Frontal cortex (tissue), 4 donors: ENCODE data around the gene PALLD. TPM values are rescaled to one million over a fixed set of nuclear protein-coding genes. Genes with fewer than 3 reads are reported as not detected.

Source experiments
- DNase-seq, 2 donors: peaks; one replicate each; pipeline ENCODE4 v3.0.0; 2012; ENCODE audit warnings: low spot score in 2 of 2
- FAIRE-seq: peaks from 2 replicates; lab custom pipeline; 2012; peaks lifted over from hg19 to GRCh38; lab: Jason Lieb, UNC
- total RNA-seq: library from RNA; depleted of rRNA; stranded (reverse); fragments of >200 nt; gene quantifications from one replicate; pipeline ENCODE4 v1.2.3, GENCODE V29; 2014
- donor health status: control.
- donor health status: control.
- donor health status: control.

The PALLD gene
- total RNA-seq, 1 donor from 2014 or later: 17.1 TPM

GRCh38 chr4:168871632-168872031 lies 374.8 kb downstream of the PALLD start:
- no peak for FAIRE-seq
- no peak for DNase-seq

DNA sequence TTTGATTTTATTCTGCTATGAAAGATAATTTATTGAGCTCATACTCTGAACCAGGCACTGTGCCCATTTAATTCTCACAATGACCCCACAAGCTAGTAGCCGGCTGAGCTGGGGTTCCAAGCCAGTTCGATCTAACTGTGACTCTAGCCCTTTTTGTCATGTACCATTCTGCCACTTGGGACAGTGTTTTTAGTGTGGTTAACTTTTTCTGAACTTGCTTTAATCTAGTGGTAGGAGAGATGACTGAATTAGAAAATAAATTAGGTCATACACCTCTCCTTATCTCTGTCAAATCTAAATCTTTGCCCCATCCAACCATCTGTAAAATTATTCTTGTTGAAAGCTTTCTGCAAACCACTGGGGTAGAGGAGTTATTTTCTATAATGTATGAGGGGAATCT lies 377.2 kb downstream of the PALLD start:
- FAIRE-seq (no peak), DNase-seq (no peak)

- FAIRE-seq (no peak), DNase-seq (no peak)
These were observed 379.3 kb downstream of the PALLD start for GRCh38 chr4:168876106-168876505.

GRCh38 chr4:168877511-168878491 lies 380.9 kb downstream of the PALLD start:
- FAIRE-seq (no peak), DNase-seq (peak in 1 of 2 donors; percentile 29)

- FAIRE-seq: no peak
These were observed 381.8 kb downstream of the PALLD start for GRCh38 chr4:168878623-168879022.

DNA sequence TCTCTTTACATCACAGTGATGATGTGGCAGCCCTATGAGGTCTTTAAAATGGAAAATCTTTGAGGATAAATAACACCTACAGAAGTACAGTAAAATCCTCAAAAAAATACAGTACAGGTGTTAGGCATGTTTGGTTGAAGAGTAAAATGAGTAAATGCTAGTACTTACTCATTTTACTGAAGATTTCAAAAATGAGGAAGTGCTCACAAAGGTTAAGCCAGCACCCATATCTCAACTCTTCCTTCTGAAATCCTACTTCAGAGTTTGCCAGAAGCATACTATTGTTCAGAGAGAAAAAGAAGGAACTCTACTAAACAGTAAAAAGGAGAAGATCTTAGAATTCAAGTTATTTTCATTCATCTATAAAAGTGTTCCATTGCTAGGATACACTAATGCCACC lies 382.3 kb downstream of the PALLD start:
- FAIRE-seq (no peak), DNase-seq (no peak)

More at GRCh38 chr4:168878623-168879022, 381.8 kb downstream of the PALLD start:
- DNase-seq: no peak

DNA sequence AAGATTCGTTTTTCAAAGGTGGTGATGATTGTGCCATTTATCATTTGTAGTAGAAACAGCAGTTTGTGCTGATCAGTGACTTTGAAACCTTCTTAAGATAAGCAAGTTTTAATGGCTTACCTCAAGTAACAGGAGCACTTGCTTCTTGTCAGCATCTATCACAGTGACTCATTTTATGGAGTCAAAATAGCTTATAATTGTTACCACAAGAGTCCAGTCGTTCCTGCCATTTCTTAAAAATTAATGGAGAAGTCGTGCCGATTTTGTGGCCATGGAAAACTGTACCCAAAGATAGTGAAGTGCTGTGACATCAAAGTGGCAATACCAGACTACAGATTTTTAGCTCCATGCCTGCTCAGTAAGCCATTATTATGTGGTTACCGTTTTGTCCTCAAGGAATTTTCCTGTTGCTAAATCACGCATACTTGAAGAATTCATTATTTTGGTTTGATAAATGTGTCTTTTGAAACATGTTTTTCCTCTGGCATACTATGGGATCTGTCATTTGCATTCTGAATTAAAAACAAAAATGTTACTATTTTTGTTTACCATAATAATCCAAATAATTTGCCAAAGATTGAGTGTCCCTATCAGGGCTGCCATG lies 383.3 kb downstream of the PALLD start:
- FAIRE-seq (no peak), DNase-seq (no peak)

DNA sequence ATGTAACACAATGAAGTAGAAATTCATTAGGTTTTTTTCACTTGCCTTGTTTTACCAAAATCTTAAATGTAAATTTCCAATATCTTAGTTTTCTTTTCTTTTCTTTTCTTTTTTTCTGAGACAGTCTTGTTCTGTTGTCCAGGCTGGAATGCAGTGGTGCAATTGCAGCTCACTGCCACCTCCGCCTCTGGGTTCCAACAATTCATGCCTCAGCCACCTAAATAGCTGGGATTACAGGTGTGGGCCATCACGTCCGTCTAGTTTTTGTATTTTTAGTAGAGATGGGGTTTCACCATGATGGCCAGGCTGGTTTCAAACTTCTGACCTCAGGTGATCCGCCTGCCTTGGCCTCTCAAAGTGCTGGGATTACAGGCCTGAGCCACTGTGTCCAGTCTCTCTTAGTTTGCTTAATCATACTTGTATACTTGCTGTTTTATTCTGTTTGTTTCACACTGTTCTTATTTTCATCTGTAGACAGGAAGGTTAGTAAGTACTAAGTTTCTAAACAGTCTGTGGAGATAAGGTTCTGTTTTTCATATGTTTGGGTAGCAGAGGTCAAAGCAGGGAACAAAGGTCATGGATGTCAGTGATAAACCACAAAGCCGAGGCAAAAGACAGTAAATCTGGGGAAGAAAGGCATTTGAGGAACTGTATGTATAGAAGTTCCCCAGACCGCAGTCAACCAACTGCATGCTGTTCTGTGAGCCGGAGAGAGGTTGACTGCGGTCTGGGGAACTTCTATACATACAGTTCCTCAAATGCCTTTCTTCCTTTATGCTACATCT lies 384.2 kb downstream of the PALLD start:
- DNase-seq (no peak), FAIRE-seq (no peak)

GRCh38 chr4:168881781-168882420 lies 385.0 kb downstream of the PALLD start:
- DNase-seq (no peak), FAIRE-seq (no peak)

- DNase-seq: no peak
- FAIRE-seq: no peak
These were observed 385.9 kb downstream of the PALLD start for GRCh38 chr4:168882650-168883233.

GRCh38 chr4:168883513-168883912 lies 386.7 kb downstream of the PALLD start:
- DNase-seq (no peak), FAIRE-seq (no peak)

- DNase-seq (no peak), FAIRE-seq (no peak)
These were observed 387.6 kb downstream of the PALLD start for GRCh38 chr4:168884251-168885124.

- FAIRE-seq (no peak), DNase-seq (no peak)
These were observed 388.5 kb downstream of the PALLD start for GRCh38 chr4:168885400-168885799.

- DNase-seq (no peak), FAIRE-seq (no peak)
These were observed 389.5 kb downstream of the PALLD start for GRCh38 chr4:168886351-168886750.

DNA sequence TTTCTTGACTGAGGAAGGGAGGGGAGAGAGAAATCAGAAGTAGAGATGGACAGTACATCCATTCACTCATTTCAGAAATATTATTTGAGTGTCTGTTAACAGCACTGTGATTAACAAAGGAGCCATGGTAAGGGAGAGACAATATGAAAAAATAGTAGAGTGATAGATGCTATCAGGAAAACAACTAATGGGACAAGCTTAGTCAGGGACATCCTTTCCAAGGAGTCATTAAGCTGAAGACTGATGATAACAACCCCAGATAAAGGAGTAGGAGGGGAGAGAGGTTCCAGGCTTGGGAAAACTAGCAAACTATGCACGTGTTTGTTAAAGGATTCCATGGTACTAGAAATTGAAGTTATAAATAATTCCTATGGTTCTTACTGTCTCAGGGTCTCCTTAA lies 391.0 kb downstream of the PALLD start:
- no peak for DNase-seq
- no peak for FAIRE-seq

DNA sequence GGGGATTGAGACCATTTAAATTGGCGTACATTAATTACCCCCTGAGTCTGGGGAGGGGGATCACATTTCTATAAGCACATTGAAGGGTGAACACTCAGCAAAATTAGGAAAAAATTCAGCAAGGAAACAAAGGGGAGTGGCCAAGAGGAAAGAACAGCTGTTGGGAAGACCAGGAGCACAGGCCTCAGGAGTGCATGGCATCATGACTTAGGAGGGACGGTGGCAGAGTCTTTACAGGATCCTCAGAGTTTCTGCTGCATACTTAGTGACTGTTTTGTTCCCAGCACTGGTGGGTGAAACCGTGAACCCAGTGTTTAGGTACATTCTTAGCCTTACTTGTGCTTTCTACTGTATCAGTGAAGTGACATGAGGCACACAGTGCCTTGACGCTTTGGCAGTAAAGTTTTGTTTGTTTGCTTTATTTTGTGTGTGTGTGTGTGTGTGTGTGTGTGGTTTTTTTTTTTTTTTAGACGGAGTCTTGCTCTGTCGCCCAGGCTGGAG lies 391.9 kb downstream of the PALLD start:
- DNase-seq: no peak
- no peak for FAIRE-seq

GRCh38 chr4:168891086-168891485 lies 394.2 kb downstream of the PALLD start:
- DNase-seq (no peak), FAIRE-seq (no peak)

- FAIRE-seq (no peak), DNase-seq (no peak)
These were observed 394.8 kb downstream of the PALLD start for GRCh38 chr4:168891688-168892087.
